GM18505 (cell line): ENCODE results near the gene ISG20.

ENCODE experiments used
- ATAC-seq: cut with Tn5 transposase; IDR thresholded peaks from one replicate; pipeline ENCODE4 v1.9.1; 2021; ENCODE audit not compliant: unreplicated experiment
- POLR2A ChIP-seq: IDR thresholded peaks from 4 replicates; pipeline ENCODE4 v1.6.1; 2011; ENCODE audit warnings: borderline replicate concordance; ENCODE audit not compliant: insufficient read depth, insufficient read length; ENCODE audit errors: extremely low read depth

ISG20 gene

GRCh38 chr15:88658070-88658965 is 19.5 kb downstream of the ISG20 start:
- no peak for ATAC-seq
- TF ChIP-seq POLR2A = no peak

GRCh38 chr15:88658972-88659931 is 20.4 kb downstream of the ISG20 start:
- TF ChIP-seq POLR2A = no peak
- no peak for ATAC-seq

DNA sequence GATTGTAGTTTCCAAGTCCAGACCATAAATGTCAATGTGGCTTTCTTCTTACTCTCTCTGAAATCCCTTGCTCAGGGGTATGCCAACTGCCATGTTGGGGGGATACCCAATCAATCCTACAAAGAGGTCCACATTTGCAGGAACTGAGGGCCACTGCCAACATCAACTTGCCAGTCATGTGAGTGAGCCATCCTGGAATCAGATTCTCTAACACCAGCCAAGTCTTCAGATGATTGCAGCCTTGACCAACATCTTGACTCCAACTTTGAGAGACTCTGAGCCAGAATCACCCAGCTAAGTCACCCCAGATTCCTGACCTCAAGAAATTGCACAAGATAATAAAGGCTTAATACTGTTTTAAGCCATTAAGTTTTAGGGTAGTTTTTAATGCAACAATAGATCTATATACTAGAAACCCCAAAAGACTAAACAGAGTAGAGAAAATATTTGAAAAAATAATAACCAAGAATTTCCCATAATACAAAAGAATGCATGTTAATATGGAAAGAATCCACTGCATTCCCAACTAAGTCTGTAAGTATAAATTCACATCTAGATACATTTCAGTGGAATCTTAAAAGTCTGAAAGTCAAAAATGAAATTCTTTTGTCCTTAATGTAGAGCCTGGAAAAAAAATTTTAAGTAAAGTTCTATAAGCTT is 22.4 kb downstream of the ISG20 start:
- no peak for ATAC-seq
- no peak for TF ChIP-seq POLR2A

DNA sequence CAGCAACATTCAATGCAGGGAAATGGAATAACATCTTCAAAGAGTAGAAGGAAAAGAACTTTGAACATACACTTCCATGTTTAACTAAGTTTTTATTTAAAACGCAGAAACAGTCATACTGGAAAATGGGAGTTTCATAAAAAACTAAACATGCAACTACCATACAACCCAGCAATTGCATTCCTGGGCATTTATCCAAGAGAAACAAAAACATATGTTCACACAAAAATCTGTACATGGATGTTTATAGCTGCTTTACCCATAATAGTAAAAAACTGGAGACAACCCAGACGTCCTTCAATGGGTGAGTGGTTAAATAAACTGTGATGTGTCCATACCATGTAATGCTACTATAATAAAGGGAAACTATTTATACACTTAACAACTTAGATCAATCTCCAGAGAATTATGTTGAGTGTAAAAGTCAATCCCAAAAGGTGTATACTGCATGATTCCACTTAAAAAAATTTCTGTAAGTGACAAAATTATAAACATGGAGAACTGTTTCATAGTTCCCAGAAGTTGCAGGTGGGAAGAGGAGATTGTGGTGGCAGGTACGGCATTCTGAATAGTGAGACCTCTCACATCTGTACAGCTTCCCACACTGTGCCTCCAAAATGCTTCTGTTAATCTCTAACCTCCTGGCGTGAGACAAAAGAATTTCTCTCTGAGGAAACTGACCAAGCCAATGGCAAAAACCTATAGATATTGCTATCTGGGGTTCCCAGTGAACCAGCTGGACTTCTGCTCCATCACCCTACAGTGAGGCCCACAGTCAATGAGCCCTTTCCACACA is 23.1 kb downstream of the ISG20 start:
- ATAC-seq = no peak
- TF ChIP-seq POLR2A = no peak

DNA sequence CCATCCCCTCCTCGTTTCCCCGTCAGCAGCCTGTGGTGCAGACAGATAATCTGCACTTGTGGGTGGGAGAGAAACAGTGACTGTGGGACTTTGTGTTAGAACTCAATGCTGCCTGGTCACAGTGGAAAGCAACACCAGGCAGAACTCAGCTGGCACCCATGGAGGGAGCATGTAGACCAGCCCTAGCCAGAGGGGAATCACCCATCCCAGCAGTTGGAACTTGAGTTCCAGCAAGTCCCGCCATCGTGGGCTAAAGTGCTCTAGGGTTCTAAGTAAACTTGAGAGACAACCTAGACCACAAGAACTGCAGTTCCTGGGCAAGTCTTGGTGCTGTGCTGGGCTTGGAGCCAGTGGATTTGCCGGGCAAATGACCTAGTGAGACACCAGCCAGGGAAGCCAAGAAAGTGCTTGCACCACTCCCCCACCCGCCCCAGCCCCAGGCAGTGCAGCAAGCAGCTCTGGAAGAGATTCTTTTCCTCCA is 24.4 kb downstream of the ISG20 start:
- no peak for ATAC-seq
- TF ChIP-seq POLR2A = no peak

DNA sequence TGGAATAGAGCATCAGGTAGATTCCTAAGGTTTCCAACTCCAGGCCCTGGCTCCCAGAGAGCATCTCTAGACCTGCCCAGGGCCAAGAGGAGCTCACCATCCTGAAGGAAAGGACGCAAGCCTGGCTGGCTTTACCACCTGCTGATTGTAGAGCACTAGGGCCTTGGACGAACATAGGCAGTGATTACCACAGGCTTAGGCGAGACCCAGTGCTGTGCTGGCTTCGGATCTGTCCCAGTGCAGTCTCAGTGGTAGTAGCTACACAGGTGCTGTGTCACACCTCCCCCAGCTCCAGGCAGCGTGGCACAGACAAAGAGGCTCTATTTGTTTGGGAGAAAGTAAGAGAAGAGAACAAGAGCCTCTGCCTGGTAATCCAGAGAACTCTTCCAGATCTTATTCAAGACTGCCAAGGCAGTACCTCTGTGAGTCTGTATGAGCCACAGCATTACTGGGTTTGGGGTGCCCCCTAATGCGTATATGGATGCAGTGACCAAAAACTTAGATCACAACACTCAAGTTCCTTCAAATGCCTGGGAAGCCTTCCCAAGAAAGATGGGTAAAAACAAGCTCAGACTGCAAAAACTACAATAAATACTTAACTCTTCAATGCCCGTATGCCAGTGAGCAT is 25.4 kb downstream of the ISG20 start:
- TF ChIP-seq POLR2A = no peak
- no peak for ATAC-seq

DNA sequence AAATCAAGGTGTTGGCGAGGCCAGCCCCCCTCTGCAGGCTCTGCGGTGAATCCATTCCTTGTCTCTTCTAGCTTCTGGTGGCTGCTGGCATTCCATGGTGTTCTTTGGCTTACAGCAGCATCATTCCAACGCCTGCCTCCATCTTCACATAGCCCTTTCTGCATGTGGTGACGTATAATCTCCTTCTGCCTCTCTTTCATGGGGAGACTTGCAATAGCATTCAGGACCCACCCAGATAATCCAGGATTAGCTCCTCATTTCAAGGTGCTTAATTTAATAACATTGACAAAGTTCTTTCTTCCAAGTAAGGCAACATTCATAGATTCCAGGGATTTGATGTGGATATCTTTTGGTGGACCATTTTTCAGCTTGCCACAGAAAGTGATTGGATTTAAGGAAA is 35.8 kb downstream of the ISG20 start:
- ATAC-seq = no peak
- TF ChIP-seq POLR2A = no peak

DNA sequence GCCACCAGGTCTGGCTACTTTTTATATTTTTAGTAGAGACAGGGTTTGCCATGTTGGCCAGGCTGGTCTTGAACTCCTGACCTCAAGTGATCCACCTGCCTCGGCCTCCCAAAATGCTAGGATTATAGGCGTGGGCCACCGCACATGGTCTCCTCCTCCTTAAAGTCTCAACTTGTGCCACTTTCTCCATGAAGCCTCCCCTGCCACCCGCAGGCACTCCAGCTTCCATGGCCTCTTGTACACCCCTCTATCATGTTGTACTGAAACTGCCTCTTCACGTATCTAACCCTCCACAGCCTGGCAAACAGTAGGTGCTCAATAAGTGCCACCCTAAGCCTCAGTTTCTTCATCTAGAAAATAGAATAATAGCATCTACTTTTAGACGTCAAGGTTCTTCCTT is 39.9 kb downstream of the ISG20 start:
- no peak for TF ChIP-seq POLR2A
- no peak for ATAC-seq

GRCh38 chr15:88680241-88681001 is 41.6 kb downstream of the ISG20 start:
- no peak for ATAC-seq
- no peak for TF ChIP-seq POLR2A

GRCh38 chr15:88681610-88682221 is 42.9 kb downstream of the ISG20 start:
- ATAC-seq = no peak
- TF ChIP-seq POLR2A = no peak

DNA sequence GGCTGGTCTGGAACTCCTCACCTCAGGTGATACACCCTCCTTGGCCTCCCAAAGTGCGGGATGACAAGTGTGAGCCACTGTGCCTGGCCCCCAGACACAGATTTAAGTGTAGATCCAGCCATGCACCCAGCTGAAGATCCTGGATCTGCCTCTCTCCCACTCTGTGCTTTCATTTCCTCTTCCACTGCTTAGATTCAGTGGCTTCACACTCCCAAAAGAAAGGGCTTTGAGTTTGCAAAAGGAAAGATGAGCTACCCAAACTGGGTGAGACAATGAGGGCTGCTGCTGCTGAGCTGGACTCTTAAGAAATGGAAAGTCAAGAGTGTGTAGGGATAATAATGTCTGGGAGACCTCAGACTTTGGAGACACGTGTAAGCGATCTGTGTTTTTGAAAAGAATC is 45.5 kb downstream of the ISG20 start:
- no peak for ATAC-seq
- TF ChIP-seq POLR2A = no peak
